HUES48 (cell line): Measurements from ENCODE around the gene SMIM41.
"Not testable (repeated sequence)": the region's sequence is repeated elsewhere in the genome, so short reads cannot be mapped to it uniquely, and the experiment has no call there.

Experiments used
- H3K27ac ChIP-seq: one replicate; pipeline ENCODE4 v1.7.0; 2013; ENCODE audit warnings: low read depth, low read length, inconsistent platforms
- H3K27me3 ChIP-seq: 2 replicates; pipeline ENCODE4 v1.6.1; 2013; ENCODE audit warnings: mild to moderate bottlenecking, low read length; ENCODE audit not compliant: control insufficient read depth, insufficient read depth
- H3K36me3 ChIP-seq: 2 replicates; pipeline ENCODE4 v1.6.1; 2013; ENCODE audit warnings: low read length; ENCODE audit not compliant: control insufficient read depth, insufficient read depth
- H3K4me1 ChIP-seq: 2 replicates; pipeline ENCODE4 v1.6.1; 2013; ENCODE audit warnings: mild to moderate bottlenecking, low read length; ENCODE audit not compliant: control insufficient read depth, insufficient read depth
- H3K4me3 ChIP-seq: 2 replicates; pipeline ENCODE4 v1.5.1; 2013; ENCODE audit warnings: mild to moderate bottlenecking, low read depth, low read length
- H3K9ac ChIP-seq: 2 replicates; pipeline ENCODE4 v1.6.1; 2013; ENCODE audit warnings: mild to moderate bottlenecking, low read depth, low read length, moderate library complexity
- H3K9me3 ChIP-seq: 2 replicates; pipeline ENCODE4 v1.6.1; 2013; ENCODE audit warnings: low read length; ENCODE audit not compliant: control insufficient read depth, insufficient read depth

The SMIM41 gene

GRCh38 chr12:52090291-52090690 lies 10.8 kb downstream of the SMIM41 start:
- H3K9ac ChIP-seq = no peak overlapping the region
- H3K27ac ChIP-seq = no peak overlapping the region
- no peaks in the 10 kb centered on the region for H3K36me3 ChIP-seq
- H3K27me3 ChIP-seq = no peaks in the 10 kb centered on the region
- H3K4me1 ChIP-seq = peaks cover 6% of the 10 kb centered on the region; the same call in 1 of the 2 replicates
- no peak overlapping the region for H3K4me3 ChIP-seq
- H3K9me3 ChIP-seq = no peaks in the 10 kb centered on the region

DNA sequence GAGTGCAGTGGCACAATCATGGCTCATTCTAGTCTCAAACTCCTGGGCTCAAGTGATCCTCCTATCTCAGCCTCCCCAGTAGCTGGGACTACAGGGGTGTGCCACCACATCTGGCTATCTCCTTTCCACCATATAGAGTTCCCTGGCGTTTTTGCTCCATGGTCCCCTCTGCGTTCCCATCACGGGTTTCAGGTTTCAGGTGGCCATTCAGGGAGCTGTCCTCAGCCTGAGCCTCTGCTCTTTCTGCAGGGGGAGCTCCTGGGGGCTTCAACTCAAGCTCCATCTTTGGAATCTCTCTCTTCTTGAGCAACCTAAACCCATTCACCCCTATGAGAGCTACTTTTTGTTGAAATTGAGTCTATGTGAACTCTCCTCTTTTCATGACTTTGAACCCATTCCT lies 11.6 kb downstream of the SMIM41 start:
- H3K36me3 ChIP-seq = no peaks in the 10 kb centered on the region
- no peak overlapping the region for H3K9ac ChIP-seq
- peaks cover 6% of the 10 kb centered on the region; the same call in 1 of the 2 replicates for H3K4me1 ChIP-seq
- H3K9me3 ChIP-seq = no peaks in the 10 kb centered on the region
- H3K4me3 ChIP-seq = no peak overlapping the region
- H3K27ac ChIP-seq = no peak overlapping the region
- H3K27me3 ChIP-seq = no peaks in the 10 kb centered on the region

- H3K27ac ChIP-seq = no peak overlapping the region
- peaks cover 6% of the 10 kb centered on the region; the same call in 1 of the 2 replicates for H3K4me1 ChIP-seq
- no peak overlapping the region for H3K4me3 ChIP-seq
- no peak overlapping the region for H3K9ac ChIP-seq
- H3K9me3 ChIP-seq = no peaks in the 10 kb centered on the region
- H3K27me3 ChIP-seq = no peaks in the 10 kb centered on the region
- no peaks in the 10 kb centered on the region for H3K36me3 ChIP-seq
These were observed 12.4 kb downstream of the SMIM41 start for GRCh38 chr12:52091869-52092268.

DNA sequence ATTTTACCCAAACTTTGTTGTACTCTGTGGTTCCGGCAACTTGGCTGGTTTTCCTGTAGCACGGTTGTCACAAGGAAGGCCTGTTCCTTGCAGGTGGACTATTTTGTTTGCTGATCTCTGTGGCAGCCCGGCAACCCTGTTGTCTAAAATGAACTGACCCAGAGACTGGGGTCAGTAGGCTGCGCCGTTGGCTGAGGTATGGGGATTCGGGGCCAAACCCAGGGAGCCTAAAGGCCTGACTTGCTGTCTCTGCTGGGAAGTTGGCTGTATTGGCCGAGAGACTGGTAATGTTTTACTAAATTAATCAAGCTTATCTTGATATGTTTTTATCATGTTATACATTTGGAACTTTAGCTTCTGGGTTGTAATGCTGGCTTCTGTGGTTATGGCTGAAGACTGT lies 13.8 kb downstream of the SMIM41 start:
- Histone ChIP-seq H3K36me3 (no peaks in the 10 kb centered on the region), H3K9ac (no peak overlapping the region), H3K9me3 (no peaks in the 10 kb centered on the region), H3K27me3 (no peaks in the 10 kb centered on the region; the same call in 1 of the 2 replicates), H3K27ac (no peak overlapping the region), H3K4me3 (no peak overlapping the region), H3K4me1 (peaks cover 6% of the 10 kb centered on the region; the same call in 1 of the 2 replicates)

- no peaks in the 10 kb centered on the region for H3K9me3 ChIP-seq
- no peak overlapping the region for H3K27ac ChIP-seq
- no peak overlapping the region for H3K4me3 ChIP-seq
- no peaks in the 10 kb centered on the region; the same call in 1 of the 2 replicates for H3K27me3 ChIP-seq
- no peak overlapping the region for H3K9ac ChIP-seq
- H3K36me3 ChIP-seq = no peaks in the 10 kb centered on the region
- peaks cover 3% of the 10 kb centered on the region; the same call in 1 of the 2 replicates for H3K4me1 ChIP-seq
These were observed 17.0 kb downstream of the SMIM41 start for GRCh38 chr12:52096332-52097044.

DNA sequence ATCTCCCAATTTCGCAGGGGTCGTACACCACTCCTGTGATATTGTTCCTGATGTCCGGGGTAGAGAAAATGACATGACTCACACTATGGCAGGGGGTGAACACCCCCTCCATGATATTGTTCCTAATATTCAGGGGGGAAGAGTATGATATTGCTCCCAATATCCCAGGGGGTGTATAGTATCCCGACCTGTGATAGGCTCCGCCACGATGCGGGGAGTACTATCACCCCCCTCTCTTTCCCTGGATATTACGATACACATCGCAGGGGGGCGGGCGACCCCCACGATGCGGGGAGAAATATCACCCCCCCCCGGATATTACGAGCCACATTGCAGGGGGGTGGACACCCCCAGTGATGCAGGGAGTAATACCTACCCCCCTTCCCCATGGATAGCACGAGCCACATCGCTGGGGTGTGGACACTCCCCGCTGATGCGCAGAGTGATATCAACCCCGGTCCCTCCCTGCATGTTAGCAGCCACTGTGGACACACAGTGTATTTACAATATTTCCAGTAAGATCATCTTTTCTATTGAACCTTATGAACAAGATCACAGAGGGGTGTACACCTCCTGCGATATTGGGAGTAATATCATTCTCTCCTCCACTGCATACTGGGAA lies 17.7 kb downstream of the SMIM41 start:
- H3K4me1 ChIP-seq = no peaks in the 10 kb centered on the region
- H3K9ac ChIP-seq = no peak overlapping the region
- no peaks in the 10 kb centered on the region for H3K9me3 ChIP-seq
- H3K27me3 ChIP-seq = no peaks in the 10 kb centered on the region; the same call in 1 of the 2 replicates
- no peak overlapping the region for H3K27ac ChIP-seq
- H3K36me3 ChIP-seq = no peaks in the 10 kb centered on the region
- no peak overlapping the region for H3K4me3 ChIP-seq

DNA sequence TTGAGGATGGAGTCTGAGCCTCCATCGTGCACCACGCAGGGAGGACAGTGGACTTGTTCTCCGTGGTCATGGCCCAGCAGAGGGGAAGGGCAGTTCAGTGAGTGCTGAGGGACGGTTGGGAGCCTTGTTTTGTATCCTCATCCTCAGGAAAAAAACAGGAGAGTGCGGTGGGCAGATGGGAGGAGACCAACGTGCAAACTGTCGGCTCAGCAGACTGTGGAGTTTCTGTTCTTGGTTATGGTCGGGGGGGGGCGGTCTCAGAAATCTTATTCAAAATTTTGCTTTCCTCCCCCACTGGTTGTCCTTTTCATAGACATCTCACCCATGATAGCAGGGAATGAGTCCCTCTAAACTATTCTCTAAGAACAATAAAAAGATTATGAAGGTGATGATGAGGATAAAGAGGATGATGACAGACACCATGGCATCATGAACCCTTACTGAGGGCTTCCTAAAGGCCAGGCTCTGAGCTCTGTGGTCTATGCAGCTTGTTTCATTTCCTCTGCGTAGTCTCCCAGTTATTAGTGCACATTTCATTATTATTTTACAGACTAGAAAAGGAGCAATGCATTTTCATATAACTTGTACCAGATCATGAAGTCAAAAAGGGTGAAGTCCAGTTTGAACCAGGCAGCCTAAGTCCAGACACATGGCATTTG lies 25.1 kb downstream of the SMIM41 start:
- not testable (repeated sequence) for H3K4me3 ChIP-seq, H3K9me3 ChIP-seq, H3K9ac ChIP-seq, H3K4me1 ChIP-seq, H3K27ac ChIP-seq, H3K27me3 ChIP-seq, H3K36me3 ChIP-seq

GRCh38 chr12:52116222-52117125 lies 37.0 kb downstream of the SMIM41 start:
- H3K27me3 ChIP-seq, H3K36me3 ChIP-seq, H3K9me3 ChIP-seq, H3K4me1 ChIP-seq, H3K27ac ChIP-seq, H3K4me3 ChIP-seq, H3K9ac ChIP-seq: not testable (repeated sequence)

DNA sequence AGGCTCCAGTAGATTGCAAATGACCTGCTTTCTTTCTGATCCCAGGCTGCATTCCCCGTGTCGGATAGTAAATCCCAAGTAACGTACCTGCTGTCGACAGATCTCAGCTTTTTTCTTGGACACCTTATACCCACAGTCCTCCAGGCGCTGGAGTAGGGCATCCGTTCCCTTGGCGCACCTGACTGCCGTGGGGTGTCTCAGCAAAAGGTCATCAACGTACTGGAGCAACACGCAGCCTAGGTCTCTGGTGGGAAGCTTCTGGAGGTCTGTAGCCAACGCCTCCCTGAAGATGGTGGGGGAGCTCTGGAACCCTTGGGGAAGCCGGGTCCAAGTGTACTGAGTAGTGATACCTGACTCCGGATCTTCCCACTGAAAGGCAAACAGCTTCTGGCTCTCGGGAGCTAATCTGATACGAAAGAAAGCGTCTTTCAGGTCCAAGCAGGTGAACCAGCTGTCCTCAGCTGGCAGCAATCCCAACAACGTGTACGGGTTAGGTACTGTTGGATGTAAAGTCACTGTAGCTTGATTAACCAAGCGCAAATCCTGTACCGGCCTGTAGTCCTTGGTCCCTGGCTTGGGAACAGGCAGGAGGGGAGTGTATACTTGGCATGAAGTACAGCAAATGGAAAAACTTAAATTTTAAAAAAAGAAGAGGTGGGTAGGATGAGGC lies 38.4 kb downstream of the SMIM41 start:
- H3K9me3 ChIP-seq, H3K4me3 ChIP-seq, H3K27me3 ChIP-seq, H3K36me3 ChIP-seq, H3K27ac ChIP-seq, H3K9ac ChIP-seq: not testable (repeated sequence)
- H3K4me1 ChIP-seq = peaks cover 21% of the 10 kb centered on the region
